ENCODE measurements around the gene M1AP.

DNA sequence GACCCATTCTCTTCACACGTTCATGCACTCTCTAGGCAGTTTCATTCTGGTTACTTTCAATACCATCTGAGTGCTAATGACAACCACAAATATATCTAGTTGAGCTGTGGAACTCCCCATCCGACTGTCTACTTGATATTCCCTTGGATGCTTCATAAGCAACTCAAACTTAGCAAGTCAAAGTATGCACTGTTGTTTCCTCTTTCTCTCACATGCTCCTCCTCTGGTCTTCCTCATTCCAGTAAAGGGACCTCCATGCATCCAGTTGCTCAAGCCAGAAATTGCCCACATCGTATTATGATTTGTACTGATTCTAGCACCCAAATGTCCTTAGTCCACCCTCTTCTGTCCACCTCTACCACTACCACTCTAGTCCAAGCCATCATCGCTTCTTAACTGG is 28.2 kb upstream of the M1AP start:
- TF ChIP-seq CTCF (IDR thresholded peaks at IDR 0.05; ENCODE audit: low read length) (no peak), EZH2 (optimal IDR thresholded peaks at IDR 0.05; ENCODE audit: low read depth, low read length) (no peak), EZH2phosphoT487 (IDR thresholded peaks at IDR 0.05; ENCODE audit: low read length) (no peak)

Data from MM.1S (cell line).